GM21619 (cell line): ENCODE data around the gene PEX14.
"Not testable (repeated sequence)": the region's sequence is repeated elsewhere in the genome, so short reads cannot be mapped to it uniquely, and the experiment has no call there.

ENCODE experiments used
- ATAC-seq: cut with Tn5 transposase; IDR thresholded peaks from one replicate; pipeline ENCODE4 v1.9.1; 2021; ENCODE audit not compliant: unreplicated experiment

PEX14 gene

DNA sequence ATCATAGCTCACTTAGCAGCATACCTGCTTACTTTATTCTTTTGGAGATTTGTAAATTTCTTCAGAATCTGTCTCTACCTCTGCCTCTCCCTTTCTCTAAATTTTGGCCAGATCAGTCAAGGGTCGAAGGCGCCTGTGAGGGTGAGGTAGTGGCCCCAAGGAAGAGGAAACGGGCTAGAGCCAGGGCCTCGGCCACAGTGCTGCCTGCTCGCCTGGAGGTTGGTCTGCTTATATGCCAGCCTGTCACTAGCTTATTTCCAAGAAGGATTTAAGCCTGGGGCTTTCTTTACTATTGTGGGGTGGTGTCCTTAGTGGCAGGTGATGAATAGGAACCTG lies 19.6 kb downstream of the PEX14 start:
- ATAC-seq, result no peak

DNA sequence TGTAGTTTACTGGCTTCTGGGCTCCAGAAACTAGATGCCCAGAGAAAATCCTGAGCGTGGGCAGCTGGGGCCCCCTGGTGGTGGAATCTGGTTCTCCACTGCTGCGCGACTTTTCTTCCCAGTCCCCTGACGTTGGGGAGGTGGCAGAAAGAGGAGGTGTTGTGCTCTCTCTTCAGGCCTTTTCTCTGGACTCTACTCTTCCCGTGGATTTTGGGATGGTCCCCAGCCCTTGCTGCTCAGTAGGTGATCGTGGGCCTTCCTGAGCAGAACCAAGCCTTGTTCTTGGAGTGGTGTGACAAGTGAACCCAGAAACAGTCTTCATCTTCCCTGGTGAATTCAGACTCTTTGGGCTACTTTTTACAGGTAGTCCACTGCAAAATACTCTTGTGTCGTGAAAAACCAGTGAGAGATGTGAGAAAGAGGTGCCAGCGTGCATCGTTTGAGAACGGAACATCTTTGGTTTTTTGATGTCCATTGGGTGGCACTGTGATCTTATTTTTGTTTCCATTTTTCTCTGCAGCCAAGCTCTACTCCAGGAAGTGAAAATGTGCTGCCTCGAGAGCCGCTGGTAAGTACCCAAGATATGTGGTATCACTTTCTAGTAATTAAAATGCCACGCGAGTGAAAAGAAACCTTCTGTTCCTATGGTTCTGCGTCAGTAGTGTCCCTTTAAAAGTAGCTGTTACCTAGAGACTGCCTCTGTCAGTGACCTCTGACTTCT lies 20.2 kb downstream of the PEX14 start:
- ATAC-seq, result peak; percentile 76

DNA sequence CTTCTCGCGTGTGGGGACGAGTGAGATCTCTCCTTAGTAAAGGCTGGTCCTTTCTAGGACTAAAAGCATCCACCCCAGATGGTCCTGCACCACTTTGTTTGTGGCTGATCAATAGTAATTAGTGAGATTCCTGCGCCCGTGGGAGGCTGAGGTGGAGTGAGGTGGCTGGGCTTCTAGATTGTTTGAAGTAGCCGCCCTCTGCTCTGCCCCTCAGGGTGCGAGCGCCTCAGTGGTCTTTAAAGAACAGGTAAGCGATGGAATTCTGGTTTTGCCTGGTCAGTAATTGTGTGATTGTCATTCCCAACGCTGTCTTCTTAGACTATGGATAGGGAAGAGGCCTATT lies 20.7 kb downstream of the PEX14 start:
- ATAC-seq, result no peak

DNA sequence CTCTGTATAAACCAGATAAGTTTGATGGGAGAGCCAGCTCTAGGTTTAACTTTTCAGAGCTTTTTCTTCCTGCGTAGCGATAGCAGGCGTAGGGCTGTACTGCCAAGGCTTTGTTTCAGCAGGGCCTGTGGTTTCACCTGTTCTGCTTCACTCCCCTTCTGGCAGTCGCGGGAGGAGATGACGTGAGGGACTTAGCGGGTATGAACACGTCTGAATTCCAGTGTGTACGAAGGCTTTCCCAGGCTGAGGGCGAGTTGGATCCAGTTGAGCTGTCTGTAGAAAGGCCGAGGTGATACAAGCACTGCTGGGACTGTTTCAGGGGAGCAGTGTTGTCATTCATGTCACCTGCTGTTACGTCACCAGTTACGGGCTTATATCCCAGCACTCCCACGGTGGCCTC lies 21.2 kb downstream of the PEX14 start:
- no peak for ATAC-seq

DNA sequence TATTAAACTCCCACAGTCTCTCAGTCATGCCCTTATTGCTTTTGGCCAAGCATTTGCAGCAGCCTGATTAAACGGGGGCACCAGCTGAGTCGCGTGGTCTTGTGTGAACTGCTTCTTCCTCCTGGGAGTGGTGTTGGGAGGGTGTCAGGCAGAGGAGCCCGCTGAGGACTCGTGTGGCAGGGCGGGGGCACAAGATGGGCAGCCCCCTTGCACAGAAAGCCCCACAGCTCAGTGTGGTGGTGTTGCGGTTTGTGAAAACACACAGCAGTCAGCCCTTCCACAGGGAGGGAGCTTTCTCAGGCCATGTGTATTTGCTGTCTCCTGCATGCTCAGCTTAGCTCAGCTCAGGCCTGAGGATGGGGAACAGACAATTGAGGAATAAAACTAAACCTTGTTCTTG lies 22.4 kb downstream of the PEX14 start:
- no peak for ATAC-seq

DNA sequence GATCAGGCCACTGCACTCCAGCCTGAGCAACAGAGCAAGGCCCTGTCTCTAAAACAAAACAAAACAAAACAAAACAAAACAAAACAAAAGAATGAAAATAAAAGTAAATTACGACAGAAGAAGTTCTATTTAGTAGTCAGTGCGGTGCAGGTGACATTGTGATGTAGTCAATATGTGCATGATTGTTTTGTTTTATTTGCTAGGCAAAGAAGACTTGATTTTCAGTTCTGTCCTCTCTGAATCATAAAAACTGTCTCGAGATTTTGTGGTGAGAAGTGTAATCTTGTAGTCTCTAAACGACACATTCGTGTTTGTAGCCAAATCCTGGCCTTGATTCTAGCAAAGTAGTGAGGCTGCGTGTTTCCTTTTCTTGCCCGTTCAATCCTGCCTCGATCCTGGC lies 23.5 kb downstream of the PEX14 start:
- no peak for ATAC-seq

DNA sequence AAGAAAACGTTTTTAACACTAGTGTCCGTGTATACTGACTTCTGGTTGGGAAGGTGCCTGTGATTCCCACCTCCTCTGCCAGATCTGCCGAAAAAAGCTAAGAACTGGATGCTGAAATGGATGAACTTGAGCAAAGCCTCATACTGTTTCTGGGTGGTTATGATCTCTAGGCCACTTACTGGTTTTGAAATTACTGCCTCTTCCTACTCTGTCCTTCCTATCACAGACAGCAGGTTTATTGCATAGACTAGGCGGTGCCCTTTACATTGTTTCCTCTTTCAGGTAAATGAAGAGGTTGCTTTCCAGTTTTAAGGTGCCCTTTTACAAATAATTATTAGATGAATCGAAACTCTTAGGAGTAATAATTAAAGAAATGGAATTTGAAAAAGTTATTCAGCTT lies 27.5 kb downstream of the PEX14 start:
- ATAC-seq, result no peak

DNA sequence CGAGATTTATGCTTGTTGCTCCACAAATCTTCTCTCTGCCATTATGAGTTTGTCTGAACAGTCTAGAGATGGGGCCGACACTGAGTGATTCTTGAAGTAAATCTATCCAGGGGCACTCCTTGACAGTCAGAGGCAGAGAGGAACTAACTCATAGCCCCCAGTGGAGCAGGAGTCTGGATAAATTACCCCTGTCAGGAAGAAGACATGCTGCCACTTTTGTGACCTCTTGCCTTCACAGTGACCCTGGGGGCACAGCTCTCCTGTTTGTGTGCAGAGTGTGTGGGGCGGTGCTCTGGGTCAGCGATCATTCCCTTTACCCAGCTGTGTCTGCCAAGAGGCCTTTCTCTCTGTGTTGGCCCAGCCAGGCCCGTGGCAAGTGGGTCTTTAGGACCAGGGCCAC lies 29.5 kb downstream of the PEX14 start:
- no peak for ATAC-seq

DNA sequence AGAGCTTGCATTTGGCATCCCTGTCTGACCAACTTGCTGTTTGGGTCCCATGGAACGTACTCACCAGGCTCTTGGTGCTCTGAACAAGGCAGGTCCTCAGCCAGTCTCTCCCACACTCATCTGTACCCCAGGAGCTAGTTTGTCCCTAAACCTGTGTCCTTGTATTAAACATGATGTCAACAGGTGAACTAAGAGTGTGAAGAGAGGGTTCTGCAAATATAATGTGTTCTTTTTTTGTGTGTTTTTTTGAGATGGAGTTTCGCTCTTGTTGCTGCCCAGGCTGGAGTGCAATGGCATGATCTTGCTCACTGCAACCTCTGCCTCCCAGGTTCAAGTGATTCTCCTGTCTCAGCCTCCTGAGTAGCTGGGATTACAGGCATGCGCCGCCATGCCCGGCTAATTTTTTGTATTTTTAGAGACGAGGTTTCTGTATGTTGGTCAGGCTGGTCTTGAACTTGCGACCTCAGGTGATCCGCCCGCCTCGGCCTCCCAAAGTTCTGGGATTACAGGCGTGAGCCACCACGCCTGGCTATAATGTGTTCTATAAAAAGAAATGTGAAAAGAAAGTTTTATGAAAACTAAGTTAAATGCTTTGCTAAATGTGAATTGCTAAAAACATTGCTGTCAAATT lies 31.4 kb downstream of the PEX14 start:
- not testable (repeated sequence) for ATAC-seq

DNA sequence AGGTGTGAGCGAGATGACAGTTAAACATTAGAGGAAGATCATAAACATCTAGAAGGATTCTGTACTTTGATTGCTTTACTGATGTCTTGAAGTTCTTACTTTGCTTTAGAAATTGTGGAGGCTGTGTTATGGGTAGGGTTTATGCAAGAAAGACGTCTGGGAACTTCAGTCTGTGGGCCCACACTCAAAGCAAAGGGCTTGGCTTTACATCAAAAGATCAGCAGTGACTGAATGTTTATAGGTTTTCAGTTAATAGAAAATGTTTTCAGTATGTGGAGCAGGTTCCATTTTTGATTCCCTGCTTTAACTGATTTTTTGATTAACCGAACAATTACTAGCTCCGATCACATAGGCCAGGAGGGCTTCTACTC lies 31.9 kb downstream of the PEX14 start:
- no peak for ATAC-seq

DNA sequence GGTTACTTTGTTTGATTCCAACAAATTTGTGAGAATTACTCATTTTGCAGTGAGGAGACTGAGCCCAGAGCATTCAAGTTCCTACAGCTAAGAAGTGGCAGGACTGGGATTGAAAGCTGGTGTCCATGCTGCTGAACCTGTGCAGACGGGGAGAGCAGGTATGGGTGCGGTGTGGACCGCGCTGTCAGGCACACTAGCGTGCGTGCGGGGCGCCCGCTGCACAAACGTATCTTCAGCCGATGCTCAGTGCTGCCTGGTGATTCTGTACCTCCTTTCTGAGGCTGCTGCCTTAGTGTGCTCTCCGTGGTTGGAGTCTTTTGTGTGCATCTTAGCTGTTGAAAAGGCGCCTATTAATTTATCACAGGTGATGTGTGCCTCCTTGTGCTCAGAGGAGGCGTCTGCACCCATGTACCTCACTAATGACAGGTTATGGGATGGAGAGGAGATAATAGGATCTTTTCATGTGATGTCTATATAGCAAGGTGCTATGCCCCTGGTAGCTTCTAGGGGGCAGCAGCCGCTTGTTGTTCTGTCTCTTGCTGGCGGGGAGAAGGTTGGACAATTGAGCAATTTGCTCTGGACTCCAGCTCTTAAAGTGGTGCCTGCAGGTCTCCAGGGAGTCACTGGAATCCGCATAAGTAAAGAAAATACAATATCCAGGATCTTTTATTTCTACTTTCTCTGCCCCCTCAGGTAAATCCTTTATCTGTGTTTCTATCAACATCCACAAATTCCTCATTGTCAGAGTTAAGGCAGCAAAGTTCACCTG lies 32.5 kb downstream of the PEX14 start:
- no peak for ATAC-seq

DNA sequence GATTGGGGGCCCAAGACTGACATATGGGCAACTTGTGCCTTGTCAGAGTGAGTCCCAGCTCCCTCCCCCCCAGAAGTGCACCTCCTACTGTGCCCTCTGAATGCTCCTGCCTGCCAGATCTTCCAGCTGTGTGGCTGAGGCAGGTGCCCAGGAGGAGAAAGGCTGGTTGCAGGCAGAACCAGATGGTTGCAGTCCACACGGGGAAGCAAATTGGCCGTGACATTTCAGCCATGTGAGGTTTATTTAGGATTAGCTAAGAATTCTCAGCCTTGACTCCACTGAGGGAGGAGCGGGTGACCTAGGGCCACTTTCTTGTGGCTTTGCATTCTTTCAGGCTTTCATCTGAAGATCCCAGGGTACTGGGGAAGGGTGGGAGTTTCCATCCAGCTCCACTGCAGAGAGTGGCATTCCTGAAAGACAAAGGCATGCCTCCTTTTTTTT lies 33.8 kb downstream of the PEX14 start:
- no peak for ATAC-seq

DNA sequence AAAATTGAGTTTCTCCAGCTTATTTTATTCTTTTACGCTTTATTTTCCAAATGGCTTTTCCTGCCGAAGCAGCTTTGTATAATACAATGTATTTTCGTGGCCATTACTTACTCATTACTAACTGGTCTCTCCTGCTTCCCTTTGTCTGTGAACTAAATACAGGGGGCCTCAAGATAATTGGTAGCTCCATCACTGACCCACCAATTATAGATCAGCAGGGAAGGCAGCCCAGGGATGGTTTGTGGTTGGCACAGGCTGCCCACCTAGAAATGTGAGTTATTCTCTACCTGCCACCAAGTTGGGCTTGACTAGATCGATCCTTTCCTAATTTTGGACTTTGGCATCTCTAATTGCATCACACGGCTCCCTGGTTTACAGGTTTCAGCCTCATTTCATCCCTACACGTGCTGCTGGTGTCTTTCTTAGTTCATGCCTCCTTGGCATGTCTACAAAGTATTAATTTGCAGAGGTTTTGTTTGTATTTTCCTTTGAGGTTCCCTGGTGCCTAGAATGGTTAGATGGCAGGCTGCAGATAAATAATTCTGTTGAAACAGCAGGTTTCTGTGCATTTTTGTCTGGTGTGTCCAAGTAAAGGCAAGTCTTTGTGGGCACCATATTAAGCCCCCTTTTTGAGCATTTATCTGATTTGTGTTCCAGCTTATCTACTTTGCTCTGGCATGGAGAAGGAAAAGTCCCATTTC lies 35.2 kb downstream of the PEX14 start:
- ATAC-seq, result no peak

DNA sequence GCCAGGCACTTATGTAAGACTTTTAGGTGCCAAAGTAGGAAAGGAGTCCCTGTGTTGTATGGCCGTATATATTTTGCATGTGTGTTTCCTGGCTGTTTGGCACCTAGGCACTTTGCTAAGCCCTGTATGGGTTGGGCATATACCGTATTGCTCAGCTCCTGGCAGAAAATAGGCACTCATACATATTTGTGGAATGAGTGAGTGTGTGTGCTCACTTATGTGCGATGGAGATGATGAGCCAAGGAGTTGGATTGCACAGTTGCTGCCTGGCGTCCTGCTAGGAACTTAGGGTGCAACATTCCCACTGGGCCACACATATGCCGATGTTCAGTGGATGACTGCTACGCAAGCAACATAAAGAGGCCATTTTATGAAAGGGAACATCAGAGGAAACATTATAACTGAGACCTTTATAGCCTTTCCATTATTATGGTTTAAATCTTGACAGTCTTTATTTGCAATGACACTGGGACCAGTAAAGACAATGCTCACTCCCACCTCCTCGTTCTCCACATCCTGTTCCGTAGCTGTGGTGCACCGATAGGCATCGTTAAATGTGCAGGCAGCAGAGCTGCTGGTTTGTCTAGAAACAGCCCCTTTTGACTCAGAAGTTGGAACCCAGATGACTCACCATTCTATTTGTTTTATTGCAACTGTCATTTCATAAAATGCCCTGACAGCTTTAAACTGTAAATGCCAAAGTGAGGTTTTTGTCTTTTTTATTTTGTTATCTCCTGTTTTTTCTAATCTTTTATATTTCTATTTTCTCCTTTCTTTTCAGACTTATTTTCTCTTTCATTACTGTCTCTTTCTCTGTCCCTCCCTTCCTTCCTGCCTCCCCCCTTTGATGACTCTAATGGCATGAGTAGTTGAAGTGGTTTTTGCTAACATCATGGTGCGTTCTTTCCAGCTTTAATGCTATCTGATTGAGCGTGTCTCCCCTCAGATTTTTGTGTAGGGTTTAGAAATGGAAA lies 36.1 kb downstream of the PEX14 start:
- peak; percentile 86 for ATAC-seq

DNA sequence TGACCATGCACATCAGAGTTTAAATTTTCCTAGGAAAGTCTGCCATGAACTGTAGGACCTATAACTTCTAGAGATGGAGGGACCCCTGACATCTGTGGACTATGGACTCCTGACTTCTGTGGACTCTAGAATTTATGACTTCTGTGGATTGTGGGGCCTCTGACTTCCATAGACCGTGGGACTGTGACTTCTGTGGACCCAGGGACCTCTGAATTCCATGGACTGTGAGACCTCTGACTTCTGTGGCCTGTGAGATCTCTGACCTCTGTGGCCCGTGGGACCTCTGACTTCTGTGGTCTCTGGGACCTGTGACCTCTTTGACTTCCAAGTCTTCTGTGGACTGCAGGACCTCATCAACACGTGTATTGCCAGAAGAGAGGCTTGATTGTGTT lies 36.7 kb downstream of the PEX14 start:
- ATAC-seq, result no peak

DNA sequence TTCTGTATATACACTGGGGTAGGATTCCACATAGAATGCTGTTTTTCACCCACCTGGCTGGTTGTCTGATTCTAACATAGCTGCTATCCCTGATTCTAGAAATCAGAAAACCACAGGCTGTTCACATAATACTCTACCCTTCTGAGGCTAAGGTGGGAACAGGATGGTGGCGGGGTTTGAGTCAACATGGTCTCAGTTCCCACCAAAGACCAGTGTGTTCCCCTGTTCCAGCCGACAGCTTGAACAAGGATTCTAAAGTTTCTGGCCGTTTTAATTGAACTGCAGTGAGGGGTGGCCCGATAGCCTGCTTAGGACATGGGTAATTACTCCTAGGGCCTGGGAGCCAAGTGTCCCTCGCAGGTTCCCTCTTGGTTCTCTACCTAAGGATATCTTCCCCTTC lies 38.4 kb downstream of the PEX14 start:
- no peak for ATAC-seq

DNA sequence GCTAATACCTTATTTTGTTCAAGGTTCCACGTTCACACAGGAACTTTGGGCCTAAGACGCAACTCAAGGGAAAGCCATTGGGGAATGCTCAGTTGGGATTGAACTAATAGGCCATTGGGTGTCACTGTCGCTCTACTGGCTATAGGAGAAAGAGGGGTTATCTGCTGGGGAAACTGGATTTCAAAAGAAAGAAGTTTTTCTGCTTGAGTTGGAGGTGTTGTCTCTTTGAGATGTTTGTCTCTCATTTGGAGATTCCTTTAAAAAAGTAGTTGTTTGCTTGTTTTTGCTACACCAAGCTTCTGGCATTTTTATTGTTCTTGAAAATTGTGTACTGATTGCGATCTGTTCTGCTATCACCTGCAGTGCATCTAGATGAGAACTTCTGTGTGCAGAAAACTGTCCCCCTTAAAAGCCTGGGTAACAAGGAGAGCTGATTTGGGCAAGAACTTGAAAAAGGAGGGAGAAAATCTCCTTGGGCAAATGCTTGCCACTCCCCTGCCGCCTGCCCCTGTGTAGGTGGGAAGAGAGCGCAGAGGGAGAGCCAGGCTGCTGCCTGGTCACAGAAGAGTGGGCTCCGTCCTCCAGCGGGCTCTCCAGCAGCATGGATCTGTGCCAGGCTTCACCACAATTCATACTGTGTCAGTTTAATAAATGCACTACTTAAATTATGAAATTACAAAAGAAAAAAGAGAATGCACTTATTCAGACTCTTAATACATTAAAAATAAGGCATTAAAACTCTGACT lies 39.9 kb downstream of the PEX14 start:
- ATAC-seq, result no peak

DNA sequence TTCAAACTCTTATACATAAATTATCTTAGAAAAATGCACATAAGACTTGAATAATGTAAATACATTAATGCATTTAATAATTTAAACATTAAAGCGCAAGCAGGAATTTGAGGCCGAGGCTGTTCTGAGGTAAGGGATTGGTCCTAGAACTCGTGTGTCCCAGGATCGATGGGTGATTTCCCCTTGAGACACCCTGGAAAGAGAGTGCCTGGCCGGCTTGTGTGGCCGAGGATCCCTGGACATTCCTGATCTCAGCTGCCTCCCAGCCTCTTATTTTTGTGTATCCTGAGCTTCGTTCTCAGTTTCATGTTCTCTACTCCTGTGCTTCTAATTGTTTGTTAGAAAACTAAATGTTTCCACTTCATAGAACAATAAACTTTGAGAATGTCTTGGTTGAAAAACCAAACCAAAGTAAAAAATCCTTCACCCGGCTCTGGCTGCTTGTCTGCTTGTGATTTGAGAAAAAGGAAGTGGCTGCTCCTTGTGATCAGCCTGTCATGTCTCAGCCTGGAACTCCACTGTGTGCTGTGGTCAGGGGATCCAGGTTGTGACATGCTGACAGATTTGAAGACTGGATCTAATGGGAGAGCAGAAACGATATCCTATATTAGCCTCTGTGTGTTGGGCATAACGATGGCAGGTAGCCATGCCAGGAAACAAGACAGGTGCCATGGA lies 40.7 kb downstream of the PEX14 start:
- no peak for ATAC-seq

DNA sequence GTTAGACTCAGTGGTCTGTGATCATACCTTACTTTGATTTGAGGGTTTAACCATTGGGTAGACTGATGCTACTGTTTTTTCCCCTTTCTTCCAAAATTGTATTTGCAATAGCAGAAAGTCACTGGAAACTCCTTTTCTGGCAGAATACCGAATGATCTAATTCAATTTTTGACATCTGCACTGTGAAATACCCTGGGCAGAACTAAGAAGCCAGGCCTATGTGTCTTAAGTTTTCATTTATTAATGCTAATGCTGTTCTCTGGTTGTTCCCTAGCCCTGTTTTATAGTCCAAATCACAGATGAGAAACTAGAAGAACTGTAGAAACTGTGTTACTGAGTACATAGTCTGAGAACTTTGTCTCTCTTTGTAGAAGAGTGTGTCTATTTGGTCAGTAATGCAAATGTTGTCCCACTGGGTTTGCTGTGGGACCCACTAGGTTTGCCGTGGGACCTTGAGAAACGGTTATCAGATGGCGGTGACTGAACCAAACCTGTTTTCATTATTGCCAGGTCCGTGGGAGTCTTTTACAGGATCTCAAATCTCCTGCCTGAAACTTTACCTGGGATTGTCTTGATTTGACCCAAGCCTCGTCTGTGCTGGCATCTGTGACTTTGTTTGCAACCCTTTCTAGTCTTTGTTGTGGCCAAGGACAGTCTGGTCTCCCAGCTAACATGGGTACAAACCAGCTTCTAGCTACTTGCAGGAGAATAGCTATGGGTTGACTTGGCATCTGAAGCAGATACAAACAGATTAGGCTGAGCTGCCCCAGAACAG lies 41.4 kb downstream of the PEX14 start:
- ATAC-seq, result no peak
